Peyer's patch (tissue), 4 donors: Measurements from ENCODE around the gene RPGRIP1L.

Experiments used
- POLR2A ChIP-seq, 2 donors: fragments of 450-650 bp; IDR thresholded peaks; one replicate each; pipeline ENCODE4 v1.5.1; 2017; ENCODE audit warnings: antibody characterized with exemption in 2 of 2, mild to moderate bottlenecking in 2 of 2, moderate library complexity in 2 of 2
- TF ChIP-seq, protein P1 (sequence below), 6 experiments: fragments of 450-650 bp in 4 of 6; fragments of 200-600 bp in 2 of 6; sonication (generic) in 1 of 6; IDR thresholded peaks; one replicate each; pipeline ENCODE4 v1.5.1; 2017 to 2019; ENCODE audit warnings: antibody characterized with exemption in 6 of 6, mild to moderate bottlenecking in 3 of 6, moderate library complexity in 1 of 6

DNA sequence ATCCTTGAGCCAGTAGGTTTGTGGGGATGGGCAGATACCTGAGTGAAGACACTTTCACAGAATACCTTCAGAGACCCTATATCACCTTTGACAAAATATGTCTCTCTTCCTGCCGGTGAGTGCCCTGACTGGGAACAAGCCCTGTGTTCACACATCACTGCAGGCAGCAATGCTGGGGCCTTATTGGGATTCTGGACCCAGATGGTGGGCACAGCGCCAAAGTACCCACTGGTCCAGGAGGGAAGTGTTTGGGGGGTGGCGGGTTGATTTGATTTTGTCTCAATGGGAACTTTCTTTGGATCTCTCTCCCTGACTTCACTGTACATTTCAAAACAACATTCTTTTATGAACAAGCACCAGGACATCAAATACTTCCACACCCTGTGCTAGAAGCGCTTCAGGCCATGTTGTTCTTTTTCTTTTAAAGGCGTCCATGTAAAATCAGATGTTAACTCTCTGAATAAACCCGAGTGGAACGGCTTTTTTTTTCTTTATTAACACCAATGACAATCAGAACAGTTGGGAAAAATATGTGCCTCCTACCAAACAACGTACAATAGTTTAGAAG lies 138.3 kb downstream of the RPGRIP1L start:
- TF ChIP-seq, protein P1, sequence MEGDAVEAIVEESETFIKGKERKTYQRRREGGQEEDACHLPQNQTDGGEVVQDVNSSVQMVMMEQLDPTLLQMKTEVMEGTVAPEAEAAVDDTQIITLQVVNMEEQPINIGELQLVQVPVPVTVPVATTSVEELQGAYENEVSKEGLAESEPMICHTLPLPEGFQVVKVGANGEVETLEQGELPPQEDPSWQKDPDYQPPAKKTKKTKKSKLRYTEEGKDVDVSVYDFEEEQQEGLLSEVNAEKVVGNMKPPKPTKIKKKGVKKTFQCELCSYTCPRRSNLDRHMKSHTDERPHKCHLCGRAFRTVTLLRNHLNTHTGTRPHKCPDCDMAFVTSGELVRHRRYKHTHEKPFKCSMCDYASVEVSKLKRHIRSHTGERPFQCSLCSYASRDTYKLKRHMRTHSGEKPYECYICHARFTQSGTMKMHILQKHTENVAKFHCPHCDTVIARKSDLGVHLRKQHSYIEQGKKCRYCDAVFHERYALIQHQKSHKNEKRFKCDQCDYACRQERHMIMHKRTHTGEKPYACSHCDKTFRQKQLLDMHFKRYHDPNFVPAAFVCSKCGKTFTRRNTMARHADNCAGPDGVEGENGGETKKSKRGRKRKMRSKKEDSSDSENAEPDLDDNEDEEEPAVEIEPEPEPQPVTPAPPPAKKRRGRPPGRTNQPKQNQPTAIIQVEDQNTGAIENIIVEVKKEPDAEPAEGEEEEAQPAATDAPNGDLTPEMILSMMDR (IDR thresholded peaks at IDR 0.05): no peak
- TF ChIP-seq POLR2A (IDR thresholded peaks at IDR 0.05): no peak
